Subcutaneous adipose tissue (tissue), 4 donors: ENCODE data around the gene MYH7B. TPM values are rescaled to one million over a fixed set of nuclear protein-coding genes. Genes with fewer than 3 reads are reported as not detected.

Experiments
- total RNA-seq, 4 donors: library from RNA; depleted of rRNA; stranded (reverse); fragments of >200 nt; gene quantifications; one replicate each; pipeline ENCODE4 v1.1.0, GENCODE V29; 2016
- TF ChIP-seq, protein P1 (sequence below): fragments of 450-650 bp; IDR thresholded peaks from one replicate; pipeline ENCODE4 v1.5.1; 2016; ENCODE audit warnings: low read depth, mild to moderate bottlenecking, control low read depth, antibody characterized with exemption, moderate library complexity

MYH7B gene
- total RNA-seq, 4 donors from 2014 or later, result 0.17 to 2.8 (median 0.38) TPM

DNA sequence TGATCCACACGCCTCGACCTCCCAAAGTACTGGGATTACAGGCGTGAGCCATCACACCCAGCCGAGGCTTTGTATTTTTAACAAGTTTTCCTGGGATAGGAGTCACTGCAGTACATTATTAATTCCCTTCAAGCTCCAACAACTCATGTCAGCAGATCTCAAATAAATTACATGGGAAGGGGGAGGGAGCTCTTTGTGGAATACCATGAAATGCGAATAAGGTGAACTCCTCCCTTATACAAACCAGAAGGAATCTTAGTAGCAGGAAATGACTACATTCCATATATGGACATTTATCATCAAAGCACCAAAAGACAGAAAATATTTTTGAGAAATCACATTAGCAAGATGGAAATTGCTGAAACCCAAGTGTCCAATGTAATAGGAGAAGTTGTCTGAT, 3.0 kb upstream of the MYH7B start:
- TF ChIP-seq, protein P1, sequence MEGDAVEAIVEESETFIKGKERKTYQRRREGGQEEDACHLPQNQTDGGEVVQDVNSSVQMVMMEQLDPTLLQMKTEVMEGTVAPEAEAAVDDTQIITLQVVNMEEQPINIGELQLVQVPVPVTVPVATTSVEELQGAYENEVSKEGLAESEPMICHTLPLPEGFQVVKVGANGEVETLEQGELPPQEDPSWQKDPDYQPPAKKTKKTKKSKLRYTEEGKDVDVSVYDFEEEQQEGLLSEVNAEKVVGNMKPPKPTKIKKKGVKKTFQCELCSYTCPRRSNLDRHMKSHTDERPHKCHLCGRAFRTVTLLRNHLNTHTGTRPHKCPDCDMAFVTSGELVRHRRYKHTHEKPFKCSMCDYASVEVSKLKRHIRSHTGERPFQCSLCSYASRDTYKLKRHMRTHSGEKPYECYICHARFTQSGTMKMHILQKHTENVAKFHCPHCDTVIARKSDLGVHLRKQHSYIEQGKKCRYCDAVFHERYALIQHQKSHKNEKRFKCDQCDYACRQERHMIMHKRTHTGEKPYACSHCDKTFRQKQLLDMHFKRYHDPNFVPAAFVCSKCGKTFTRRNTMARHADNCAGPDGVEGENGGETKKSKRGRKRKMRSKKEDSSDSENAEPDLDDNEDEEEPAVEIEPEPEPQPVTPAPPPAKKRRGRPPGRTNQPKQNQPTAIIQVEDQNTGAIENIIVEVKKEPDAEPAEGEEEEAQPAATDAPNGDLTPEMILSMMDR, result no peak

DNA sequence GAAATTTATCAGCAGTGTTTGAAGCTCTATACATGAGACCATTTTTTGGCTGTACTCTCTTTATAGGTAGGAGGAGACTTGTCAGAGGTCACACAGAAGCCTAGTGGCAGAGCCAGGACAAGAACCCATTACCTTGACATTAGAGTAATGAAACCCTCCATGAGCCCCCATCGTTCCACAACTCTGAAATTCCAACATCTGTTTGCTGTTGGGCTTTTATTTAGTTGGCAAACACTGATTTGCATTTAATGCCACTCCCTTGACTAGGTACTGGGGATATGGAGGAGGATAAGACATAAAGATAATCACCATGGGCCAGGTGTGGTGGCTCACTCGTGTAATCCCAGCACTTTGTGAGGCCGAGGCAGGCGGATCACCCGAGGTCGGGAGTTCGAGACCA, 1.7 kb upstream of the MYH7B start:
- TF ChIP-seq, protein P1, result no peak

GRCh38 chr20:34954904-34955230, 801 bp upstream of the MYH7B start:
- TF ChIP-seq, protein P1, result no peak

- TF ChIP-seq, protein P1, result no peak
Measured at GRCh38 chr20:34956041-34956458, 382 bp downstream of the MYH7B start.

- TF ChIP-seq, protein P1, result no peak
Measured at GRCh38 chr20:34956751-34957472, 1.2 kb downstream of the MYH7B start.

DNA sequence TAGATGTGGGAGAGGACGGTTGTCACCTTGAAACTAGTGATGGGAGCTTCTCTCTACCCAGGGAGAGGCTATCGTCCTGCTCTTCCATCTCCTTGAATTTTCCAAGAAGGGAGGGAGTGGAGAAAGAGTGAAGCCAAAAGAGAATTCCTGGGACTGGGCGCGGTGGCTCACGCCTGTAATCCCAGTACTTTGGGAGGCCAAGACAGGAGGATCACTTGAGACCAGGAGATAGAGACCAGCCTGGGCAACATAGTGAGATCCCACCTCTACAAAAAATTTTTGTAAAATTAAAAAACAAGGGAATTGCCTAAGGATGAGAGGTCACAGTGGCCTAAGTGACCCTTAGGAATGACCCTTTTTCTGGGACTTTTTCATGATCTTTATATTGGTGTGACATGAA, 8.8 kb downstream of the MYH7B start:
- TF ChIP-seq, protein P1, result no peak

- TF ChIP-seq, protein P1, result no peak
Measured at GRCh38 chr20:34965051-34965450, 9.4 kb downstream of the MYH7B start.
